ENCODE measurements around the gene MSI2.

The MSI2 gene

GRCh38 chr17:57269598-57270255 is 13.4 kb downstream of the MSI2 start:
- DNase-seq (ENCODE audit: low read depth in 1 of 2, low spot score in 1 of 2): no peak

DNA sequence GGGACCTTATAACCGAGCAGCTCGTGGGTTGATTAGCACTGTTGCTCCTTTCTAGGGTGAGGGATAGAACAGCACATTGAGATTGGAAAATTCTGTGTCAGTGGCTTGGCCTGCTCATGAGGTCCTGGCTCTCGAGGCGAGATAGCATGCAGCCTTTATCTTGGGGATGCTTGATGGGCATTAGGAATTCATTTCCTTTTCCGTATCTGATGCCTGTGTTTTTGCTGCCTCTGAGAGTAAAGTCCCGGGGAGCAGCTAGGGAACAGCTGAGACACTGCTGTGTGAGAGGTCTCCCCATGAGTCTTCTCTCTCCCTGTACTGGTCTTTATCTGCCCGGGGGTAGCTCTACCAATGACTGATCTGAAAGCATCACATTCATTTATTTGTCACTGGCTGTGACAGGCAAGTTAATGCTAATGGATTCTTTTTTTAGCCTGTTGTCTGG is 14.5 kb downstream of the MSI2 start:
- DNase-seq (ENCODE audit: low read depth in 1 of 2, low spot score in 1 of 2): no peak

DNA sequence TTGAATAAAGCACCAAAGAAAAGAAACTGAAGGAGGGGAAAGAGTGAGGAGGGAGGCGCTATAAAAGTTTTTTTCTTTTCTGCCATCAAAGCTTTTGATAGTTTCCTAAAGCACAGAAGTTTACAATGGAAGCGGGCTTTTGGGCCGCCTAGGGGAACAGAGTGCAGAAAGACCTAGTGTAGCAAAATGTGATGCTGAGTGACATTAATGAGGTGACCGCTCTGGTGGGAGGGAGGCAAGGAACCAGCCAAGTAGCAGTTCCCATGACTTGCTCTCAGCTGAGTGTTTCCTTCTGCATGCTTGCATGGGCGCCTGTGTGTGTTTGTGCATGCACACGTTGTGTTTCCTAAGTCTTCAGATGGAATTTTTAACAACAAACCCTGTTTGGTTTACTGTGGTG is 15.5 kb downstream of the MSI2 start:
- no peak for DNase-seq (ENCODE audit: low read depth in 1 of 2, low spot score in 1 of 2)

GRCh38 chr17:57273490-57273889 is 17.2 kb downstream of the MSI2 start:
- DNase-seq (ENCODE audit: low read depth in 1 of 2, low spot score in 1 of 2): no peak

DNA sequence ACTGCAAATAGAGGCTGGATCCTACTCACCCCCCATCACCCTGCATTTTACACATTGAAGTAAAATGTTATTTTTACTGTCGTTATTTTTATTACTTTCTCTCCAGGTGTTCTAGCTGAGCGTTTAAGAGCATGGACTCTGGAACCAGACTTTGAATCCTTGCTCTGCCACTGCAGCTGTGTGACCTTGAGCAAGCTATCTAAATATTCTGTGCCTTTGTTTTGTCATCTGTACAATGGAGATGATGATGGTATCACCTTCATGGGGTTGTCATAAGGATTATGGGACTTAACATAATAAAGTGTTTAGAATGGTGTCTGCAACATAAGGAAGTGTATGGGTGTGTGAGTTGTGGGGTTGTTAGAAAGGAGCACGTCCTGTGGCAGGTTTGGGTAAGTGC is 17.8 kb downstream of the MSI2 start:
- no peak for DNase-seq (ENCODE audit: low read depth in 1 of 2, low spot score in 1 of 2)

DNA sequence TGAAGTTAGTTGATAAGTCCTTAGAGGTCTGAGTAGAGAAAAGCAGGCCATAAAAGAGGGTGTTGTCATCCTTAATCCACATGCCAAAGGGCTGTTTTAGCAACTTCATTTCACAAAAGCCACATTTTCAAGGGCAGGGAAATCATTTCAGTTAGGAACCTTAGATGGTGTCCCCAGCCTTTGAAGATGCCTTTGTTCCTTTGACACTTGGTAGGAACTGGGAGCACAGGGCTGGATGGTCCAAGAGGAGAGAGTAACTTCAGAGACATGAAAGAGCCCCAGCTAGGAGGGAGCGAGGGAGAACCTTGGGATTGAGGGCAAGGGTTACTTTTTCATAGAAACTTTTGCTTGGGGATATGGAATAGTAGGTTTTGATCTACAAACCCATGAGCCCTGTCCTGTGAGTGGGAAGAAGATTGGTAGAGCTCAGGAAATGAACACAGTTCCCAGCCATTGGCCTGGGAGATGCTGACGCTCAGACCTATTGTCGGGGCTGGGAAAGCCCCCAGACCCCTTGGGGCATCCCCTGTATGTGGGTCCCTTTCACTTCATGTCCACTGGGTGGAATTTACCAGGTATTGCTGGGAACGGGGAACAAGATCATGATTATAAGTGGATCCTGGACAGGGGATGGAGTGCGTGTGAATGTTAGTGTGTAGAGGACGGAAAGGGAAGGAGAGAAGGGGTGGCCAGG is 18.9 kb downstream of the MSI2 start:
- no peak for DNase-seq (ENCODE audit: low read depth in 1 of 2, low spot score in 1 of 2)

DNA sequence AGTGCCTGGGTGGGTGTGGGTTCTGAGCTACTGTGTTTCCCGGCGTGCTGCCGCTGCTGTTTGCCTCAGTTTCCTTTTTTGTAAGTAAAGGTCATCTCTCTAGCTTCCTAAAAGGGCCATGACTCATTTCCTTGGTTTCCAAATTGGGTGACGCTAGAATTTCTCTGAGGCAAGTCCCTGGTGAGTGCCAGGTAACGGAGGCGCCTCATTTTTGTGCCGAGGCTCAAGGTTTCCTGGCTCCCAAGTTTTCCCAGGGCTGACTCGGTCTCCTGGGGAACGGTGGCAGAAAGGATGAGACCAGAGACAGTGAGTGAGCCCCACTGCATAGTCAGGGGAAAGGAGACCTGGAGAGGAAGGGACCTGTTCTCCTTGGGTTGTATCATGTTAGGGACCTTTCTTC is 20.3 kb downstream of the MSI2 start:
- no peak for DNase-seq (ENCODE audit: low read depth in 1 of 2, low spot score in 1 of 2)

GRCh38 chr17:57277923-57278604 is 21.7 kb downstream of the MSI2 start:
- DNase-seq (ENCODE audit: low read depth in 1 of 2, low spot score in 1 of 2): no peak

GRCh38 chr17:57278740-57279387 is 22.5 kb downstream of the MSI2 start:
- DNase-seq (ENCODE audit: low read depth in 1 of 2, low spot score in 1 of 2): no peak

DNA sequence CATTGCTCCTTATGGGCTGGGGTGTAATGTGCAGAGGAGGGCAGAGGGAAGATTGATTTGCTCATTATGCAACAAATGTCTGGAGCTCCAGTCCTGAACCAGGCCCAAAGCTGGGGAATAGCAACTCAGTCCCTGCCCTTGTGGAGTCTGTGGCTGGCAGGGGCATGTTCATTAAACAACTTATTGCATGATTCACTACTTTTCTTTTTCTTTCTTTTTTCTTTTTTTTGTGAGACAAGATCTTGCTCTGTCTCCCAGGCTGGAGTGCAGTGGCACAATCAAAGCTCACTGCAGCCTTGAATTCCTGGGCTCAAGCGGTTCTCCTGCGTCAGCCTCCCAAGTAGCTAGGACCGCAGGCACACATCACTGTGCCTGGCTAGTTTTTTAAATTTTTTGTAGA is 23.1 kb downstream of the MSI2 start:
- no peak for DNase-seq (ENCODE audit: low read depth in 1 of 2, low spot score in 1 of 2)

GRCh38 chr17:57281887-57282286 is 25.6 kb downstream of the MSI2 start:
- no peak for DNase-seq (ENCODE audit: low read depth in 1 of 2, low spot score in 1 of 2)

GRCh38 chr17:57282296-57282695 is 26.0 kb downstream of the MSI2 start:
- no peak for DNase-seq (ENCODE audit: low read depth in 1 of 2, low spot score in 1 of 2)

GRCh38 chr17:57283203-57283971 is 27.1 kb downstream of the MSI2 start:
- no peak for DNase-seq (ENCODE audit: low read depth in 1 of 2, low spot score in 1 of 2)

GRCh38 chr17:57284583-57284982 is 28.3 kb downstream of the MSI2 start:
- DNase-seq (ENCODE audit: low read depth in 1 of 2, low spot score in 1 of 2): no peak

- DNase-seq (ENCODE audit: low read depth in 1 of 2, low spot score in 1 of 2): peak in 1 of 2 donors; percentile 32
Observed at GRCh38 chr17:57284984-57285646, 28.8 kb downstream of the MSI2 start.

GRCh38 chr17:57285701-57286100 is 29.4 kb downstream of the MSI2 start:
- DNase-seq (ENCODE audit: low read depth in 1 of 2, low spot score in 1 of 2): no peak

GRCh38 chr17:57286399-57287105 is 30.2 kb downstream of the MSI2 start:
- no peak for DNase-seq (ENCODE audit: low read depth in 1 of 2, low spot score in 1 of 2)

DNA sequence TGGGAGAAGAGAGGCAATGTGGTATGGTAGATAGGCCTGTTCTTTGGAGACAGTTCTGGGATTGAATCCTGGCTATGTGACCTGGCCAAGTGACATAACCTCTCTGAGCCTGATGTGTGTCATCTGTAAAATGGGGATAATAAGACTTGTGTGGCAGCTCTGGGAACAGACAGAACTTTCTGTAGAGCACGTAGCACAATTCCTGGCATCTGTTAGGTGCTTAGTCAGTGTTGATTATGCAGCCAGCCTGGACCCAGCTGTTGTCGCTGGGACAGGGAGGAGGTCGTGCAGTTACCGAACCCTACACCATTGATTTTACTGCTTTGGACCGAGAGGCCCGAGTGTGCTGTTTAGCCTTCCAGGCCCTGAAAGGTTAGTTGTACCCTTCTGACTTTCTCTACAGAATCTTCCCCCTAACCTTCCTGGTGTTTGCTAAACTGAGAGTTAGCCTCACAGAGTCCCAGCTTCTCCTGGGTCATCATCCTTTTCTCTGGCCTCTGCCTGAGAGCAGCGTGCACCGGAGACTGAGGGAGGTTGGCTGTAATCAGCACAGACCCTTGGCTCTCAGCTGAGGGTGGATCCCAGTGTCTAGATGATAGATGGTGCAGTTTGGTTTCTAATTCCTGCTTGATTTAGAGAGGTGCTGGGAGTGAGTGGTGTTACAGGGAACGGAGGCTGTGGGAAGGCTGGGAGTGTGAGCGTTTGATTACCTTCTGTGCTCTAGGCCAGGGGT is 31.9 kb downstream of the MSI2 start:
- no peak for DNase-seq (ENCODE audit: low read depth in 1 of 2, low spot score in 1 of 2)

GRCh38 chr17:57288773-57289121 is 32.4 kb downstream of the MSI2 start:
- DNase-seq (ENCODE audit: low read depth in 1 of 2, low spot score in 1 of 2): no peak

Measured in activated CD4-positive, alpha-beta T cell treated with anti-CD3 and anti-CD28 coated beads, Interleukin-2, amount 50 U/mL, for 24 hours (primary cell).